ENCODE measurements around the gene KCNAB1. TPM values are rescaled to one million over a fixed set of nuclear protein-coding genes. Genes with fewer than 3 reads are reported as not detected.
"Not testable (repeated sequence)": the region's sequence is repeated elsewhere in the genome, so short reads cannot be mapped to it uniquely, and the experiment has no call there.

KCNAB1 gene
- total RNA-seq, 1 donor from 2014 or later, result 0.40 TPM

DNA sequence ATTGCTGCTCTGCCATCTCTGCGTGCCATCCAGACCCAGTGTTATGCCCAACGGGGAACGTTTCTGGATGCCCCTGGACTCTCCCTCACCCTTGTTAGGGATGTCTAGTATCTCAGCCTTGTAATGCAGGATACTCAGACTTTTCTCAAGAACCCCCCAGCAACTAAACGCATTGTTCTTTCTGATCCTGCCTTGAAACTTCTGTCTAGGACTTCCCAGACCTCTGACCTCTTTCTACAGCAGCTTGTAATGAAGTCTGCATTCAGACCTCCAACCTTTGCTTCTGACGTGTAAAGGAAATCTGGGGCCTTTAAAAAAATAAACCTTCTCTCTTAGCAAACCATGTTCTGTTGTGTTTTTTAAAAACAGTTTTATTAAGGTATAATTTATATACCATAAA, 139.5 kb downstream of the KCNAB1 start:
- no peak for DNase-seq (ENCODE audit: low read depth)

DNA sequence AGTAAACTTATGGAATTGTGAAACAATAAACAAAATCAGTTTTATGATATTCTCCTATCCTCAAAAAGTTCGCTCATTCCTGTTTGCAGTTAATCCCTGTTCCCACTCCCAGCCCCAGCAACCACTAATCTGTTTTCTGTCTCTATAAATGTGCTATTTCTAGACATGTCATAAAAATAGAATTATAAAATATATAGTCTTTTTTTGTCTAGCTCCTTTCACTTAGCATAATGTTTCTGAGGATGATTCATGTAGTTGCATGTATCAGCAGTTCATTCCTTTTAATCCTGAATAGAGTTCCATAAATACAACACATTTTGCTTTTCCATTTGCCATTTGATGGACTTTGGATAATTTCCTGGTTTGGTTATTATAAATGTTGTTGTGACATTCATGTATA, 140.0 kb downstream of the KCNAB1 start:
- no peak for DNase-seq (ENCODE audit: low read depth)

DNA sequence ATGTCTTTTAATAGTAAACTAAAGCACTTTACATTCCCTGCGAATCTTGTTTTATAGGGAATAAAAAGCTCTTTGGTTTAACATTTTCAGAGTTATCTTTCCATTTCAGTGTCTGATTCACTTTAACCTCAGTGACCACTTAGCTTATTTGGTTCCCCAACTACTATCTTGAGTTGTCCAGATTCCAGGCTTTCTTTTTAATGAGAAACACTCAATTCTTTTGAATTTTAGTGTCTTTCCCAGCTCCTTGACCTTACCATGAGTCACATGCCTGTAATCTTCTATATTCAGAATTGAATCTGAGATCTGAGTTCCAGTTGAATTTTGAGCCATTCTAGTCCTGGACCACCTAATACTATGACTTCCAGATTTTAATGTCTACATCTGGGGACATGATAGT, 144.4 kb downstream of the KCNAB1 start:
- DNase-seq (ENCODE audit: low read depth), result no peak

DNA sequence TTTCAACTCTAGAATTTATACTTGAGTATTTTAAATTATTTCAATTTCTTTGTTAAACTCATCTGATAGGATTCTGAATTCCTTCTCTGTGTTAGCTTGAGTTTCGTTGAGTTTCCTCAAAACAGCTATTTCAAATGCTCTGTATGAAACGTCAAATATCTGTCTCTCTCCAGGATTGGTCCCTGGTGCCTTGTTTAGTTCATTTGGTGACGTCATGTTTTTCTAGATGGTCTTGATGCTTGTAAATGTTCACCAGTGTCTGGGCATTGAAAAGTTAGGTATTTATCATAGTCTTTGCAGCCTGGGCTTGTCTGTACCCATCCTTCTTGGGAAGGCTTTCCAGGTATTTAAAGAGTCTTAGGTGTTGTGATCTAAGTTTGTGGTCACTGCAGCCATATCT, 151.1 kb downstream of the KCNAB1 start:
- no peak for DNase-seq (ENCODE audit: low read depth)

DNA sequence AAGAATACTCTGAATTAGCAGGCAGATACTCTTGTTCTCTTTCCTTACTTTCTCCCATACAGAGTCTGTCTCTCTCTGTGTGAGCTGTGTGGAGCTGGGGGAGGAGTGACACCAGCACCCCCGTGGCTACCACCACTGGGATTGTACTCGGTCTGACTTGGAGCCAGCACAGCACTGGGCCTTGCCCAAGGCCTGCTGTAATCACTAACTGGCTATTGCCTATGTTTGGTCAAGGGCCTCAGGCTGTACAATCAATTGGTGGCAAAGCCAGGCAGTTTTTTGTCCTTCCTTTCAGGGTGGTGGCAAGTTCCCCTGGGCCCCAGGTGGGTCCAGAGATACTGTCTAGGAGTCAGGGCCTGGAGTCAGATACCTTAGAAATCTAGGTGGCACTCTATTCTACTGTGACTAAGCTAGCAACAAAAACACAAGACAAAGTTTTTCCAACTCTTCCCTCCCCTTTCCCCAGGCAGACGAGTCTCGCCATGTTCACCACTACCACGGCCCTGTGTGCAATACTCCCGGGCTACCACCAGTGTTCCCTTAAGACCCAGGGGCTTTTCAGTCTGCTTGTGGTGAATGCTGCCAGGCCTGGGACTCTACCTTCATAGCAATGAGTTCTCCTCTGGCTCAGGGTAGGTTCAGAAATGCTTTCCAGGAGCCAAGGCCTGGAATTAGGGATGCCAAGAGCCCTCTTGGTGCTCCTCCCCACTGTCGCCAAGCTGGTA, 151.8 kb downstream of the KCNAB1 start:
- DNase-seq (ENCODE audit: low read depth), result no peak

DNA sequence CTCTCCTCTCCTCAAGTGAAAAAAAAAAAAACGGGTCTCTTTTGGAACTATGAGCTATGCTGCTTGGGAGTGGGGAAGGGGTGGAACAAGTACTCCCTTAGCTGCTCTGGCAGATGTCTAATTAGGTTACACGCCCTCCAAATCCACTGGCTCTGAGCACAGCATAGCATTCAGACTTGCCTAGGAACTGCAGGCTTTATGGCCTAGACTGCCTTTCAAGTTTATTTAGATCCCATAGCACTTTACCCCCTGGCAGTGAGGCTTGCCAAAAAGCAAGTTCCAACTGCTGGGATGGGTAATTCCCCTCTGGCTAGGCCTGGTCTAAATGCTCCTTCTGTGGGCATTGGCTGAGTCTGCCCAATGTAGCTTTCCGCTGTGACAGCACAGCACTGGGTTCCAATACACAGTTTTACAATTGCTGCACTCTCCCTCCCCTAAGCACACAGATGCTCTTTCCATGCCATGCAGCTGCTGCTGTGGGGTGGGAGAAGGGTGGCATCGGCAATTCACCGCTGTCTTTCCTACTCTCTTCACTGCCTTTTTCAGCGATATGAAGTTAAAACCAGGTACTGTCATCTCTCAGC, 152.8 kb downstream of the KCNAB1 start:
- DNase-seq (ENCODE audit: low read depth), result no peak

DNA sequence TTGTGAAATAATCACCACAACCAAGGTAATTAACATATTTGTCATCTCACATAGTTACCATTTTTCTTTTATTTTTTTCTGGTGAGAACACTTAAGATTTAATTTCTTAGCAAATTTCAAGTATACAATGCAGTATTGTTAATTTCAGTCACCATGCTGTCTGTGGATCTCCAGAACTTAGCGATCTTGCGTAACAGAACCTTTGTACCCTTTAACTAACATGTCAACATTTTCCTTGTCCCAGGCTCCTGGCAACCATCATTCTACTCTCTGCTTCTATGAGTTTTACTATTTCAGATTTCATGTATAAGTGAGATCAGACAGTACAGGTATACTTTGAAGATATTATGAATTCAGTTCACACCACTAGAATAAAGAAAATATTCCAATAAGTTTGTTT, 154.4 kb downstream of the KCNAB1 start:
- DNase-seq (ENCODE audit: low read depth), result no peak

DNA sequence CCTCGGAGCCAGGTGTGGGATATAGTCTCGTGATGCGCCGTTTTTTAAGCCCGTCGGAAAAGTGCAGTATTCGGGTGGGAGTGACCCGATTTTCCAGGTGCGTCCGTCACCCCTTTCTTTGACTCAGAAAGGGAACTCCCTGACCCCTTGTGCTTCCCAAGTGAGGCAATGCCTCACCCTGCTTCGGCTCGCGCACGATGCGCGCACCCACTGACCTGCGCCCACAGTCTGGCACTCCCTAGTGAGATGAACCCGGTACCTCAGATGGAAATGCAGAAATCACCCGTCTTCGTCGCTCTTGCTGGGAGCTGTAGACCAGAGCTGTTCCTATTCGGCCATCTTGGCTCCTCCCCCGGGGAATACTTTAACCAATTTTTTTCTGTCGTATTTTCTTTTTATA, 164.3 kb downstream of the KCNAB1 start:
- not testable (repeated sequence) for DNase-seq (ENCODE audit: low read depth)

DNA sequence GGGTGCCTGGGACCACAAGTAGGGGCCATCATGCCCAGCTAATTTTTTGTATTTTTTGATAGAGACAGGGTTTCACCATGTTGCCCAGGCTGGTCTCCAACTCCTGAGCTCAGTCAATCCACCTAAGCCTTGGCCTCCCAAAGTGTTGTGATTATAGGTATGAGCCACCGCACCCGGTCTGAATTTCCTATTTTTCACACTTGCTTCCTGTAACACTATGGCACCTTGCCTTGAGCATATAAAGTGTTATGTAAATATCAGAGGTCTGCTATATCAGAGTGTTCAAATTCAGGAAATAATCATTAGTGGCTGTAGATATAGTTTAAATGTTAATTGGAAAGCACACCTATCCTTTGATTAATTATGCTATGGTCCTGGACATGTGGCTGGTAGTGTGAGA, 165.2 kb downstream of the KCNAB1 start:
- no peak for DNase-seq (ENCODE audit: low read depth)

DNA sequence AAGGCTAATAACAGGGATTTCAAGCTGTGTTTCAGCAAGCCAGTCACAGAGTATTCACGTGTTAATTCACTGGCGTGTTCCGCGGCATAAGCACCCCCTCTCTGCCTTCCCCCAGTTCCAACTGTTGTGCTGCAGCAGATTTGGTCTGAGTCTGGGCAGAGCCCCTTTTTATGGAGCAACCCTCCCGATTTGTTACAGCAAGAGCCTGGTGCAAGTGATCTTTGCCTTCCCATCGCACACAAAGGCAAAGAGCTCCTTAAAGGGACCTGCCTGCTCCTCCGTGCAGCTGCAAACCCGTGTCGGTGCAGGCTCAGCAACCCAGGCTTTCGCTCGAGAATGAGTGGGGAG, 170.5 kb downstream of the KCNAB1 start:
- no peak for DNase-seq (ENCODE audit: low read depth)

DNA sequence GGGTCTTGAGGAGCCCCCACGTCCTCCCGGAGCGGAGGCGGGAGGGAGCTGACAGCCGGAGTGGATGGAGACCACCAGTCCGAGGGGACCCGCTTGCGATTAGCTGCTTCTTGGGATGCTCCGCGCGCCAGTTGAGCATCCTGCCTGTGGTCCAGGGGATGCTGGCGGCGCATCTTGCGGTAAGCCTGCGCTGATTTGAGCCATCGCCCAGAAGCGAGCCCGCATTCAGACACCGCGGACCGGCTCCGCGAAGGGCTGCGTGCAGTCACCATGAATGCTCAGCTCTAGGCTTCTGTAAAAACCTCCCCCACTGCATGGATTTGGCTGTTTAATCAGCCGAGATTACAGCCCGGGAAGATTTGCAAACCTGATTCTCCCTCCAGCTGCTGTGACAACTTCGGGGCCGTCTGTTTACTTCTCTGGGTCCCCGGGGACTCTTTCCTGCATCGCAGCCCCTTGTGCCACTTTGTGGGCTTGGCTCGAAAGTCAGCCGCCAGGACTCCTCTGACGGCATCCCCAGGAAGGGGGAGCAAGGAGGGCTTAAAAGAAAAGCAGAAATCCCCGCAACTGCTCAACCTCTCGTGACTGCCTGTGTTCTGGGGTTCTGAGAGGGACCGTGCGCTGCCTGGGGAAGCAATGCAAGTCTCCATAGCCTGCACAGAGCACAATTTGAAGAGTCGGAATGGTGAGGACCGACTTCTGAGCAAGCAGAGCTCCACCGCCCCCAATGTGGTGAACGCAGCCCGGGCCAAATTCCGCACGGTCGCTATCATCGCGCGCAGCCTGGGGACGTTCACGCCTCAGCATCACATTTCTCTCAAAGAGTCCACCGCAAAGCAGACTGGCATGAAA, 171.1 kb downstream of the KCNAB1 start:
- peak; percentile 6 for DNase-seq (ENCODE audit: low read depth)

DNA sequence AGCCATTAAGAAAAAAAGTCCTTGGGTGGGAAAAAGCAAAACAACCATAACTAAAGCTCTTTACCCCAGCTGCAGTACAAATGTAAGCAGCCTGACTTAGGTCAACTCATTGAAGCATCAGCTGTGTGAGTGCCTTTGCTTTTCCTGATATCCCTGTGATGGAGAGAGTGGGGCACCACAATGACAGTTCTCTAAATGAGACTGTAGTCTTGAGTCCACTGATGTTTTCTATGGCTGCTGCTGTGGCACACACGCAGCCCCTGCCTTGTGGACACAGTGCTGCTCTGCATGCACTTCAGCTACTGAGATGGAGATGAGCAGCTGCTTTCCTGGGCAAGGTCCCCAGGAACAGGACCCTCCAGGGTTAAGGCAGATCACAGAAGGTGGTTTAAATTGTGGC, 173.2 kb downstream of the KCNAB1 start:
- DNase-seq (ENCODE audit: low read depth), result no peak

DNA sequence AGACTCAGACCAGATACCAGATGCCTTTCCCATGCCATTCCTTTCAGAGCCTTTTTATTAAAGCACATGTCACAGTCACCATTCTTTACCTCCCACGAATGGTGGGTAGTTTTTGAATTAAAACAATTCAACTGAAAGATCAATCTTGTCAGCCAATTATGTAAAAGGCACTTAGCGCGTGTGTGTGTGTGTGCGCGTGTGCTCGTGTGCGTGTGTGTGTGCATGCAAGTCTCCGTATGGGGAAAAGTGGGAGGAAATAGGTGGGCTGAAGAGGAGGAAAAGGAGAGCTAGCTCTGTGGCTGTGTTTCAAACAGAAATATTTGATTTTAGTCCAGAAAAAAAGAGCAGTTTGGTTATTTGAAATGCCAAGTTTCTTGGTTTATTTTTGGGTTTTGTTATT, 177.2 kb downstream of the KCNAB1 start:
- DNase-seq (ENCODE audit: low read depth), result no peak

DNA sequence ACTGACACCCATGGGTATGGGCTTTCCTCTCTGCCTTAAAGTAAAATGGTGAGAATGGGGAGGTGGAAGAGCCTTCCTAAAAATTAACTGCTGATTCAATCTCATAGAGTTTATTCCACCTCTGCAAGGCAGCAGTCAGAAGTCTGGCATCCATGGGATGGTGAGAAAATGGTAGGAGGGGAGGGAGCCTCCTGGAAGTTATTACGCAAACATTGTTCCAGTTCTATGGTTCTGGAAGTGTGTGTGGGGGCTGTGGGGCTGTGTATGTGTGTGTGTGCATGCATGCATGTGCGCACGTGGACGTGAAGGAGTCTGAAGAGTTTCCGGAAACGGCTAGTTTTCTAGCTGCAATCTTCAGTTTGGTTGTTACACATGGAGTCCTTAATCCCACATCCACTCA, 177.6 kb downstream of the KCNAB1 start:
- no peak for DNase-seq (ENCODE audit: low read depth)

DNA sequence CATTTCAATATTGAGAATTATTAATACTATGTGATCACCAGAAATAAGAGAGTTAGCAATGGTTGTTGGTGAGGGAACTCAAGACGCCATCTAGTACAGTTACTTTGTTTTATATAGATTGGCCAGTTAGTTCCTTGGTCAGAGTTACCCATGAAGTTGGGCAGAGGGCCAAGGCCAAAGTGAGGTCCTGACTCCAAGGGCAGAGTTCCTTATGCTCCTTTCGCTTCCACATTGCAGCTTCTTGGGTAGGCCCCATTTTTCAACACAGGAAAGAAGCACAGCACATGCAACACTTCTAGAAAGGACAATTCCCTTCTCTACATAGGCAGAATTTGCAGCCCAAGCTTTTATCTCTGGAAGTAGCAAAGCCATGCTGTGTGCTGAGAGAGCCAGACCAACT, 178.6 kb downstream of the KCNAB1 start:
- DNase-seq (ENCODE audit: low read depth), result no peak

DNA sequence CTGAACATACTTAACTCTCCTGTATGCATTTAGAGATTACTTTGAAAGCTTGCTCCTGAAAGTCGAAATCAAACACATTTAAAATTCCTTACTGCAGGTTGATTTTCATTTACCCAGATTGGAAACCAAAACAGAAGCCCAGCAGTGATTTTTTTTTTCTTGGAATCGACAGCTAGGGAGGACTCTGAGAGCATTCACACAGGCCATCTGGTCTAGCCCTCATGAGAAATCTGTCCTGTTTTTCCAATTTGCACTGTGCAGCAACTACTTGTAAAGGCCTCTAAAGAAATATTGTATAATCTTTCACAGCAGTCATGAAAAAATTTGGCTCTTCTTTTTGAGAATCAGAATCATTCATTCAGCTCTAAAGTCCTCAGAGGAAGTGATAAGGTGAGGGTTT, 179.2 kb downstream of the KCNAB1 start:
- DNase-seq (ENCODE audit: low read depth), result no peak

DNA sequence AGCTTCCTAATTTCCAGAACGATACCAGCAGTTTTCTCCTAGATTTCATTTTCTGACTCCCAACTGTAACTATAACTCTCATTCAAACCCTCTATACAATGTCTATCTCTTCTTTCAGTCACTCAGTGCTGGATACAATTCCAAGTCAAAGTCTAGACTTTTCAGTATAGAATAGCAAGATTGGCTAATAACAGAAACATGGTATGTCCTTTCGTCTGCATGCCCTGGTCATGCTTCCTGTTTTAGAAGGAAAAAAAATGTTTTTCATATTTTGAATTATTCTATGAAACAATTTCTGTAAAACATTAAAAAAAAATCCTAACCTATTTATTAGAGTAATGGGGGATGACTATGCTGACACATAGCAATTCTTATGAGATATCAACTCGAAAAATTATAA, 180.0 kb downstream of the KCNAB1 start:
- DNase-seq (ENCODE audit: low read depth), result no peak

DNA sequence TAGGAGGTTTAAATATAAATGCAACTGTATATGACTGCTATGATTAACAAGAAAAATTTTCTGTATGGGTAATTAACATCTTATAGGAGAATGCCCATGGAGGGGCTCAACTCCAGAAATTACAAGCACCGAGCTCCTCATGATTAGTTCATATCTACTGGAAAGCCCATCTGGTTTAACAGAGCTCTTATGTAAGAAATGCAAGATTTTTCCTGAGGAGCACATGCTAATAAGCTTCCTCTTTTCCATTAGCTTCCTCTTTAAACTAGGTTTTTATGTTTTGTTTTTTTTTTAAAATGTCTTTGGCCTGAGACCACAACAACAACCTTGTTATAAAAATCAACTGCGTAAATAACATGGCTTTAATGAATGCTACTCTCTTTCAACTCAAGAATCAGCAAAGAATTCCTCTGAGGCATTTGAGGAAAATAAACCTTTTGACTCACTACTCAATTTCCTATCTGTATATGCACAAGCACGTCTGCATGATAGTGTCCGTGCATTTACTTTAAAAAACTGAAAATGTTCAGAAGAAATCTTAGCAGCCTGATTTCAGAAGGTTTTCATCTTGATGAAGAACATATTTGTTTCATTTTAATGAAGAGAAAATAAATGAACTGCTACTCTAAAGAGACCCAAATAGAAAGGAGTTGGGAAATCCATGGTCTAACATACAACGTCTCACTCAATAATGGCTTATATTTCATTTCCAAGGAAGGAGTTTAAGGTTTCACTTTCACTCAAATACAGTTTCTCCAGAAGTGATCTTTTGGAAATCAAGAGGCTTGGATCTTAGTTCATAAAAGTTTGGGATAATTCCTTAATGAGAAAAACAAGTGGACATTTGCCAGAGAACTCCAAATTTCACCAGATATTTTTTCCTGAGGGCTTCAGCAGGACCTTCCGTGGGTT, 180.8 kb downstream of the KCNAB1 start:
- no peak for DNase-seq (ENCODE audit: low read depth)

DNA sequence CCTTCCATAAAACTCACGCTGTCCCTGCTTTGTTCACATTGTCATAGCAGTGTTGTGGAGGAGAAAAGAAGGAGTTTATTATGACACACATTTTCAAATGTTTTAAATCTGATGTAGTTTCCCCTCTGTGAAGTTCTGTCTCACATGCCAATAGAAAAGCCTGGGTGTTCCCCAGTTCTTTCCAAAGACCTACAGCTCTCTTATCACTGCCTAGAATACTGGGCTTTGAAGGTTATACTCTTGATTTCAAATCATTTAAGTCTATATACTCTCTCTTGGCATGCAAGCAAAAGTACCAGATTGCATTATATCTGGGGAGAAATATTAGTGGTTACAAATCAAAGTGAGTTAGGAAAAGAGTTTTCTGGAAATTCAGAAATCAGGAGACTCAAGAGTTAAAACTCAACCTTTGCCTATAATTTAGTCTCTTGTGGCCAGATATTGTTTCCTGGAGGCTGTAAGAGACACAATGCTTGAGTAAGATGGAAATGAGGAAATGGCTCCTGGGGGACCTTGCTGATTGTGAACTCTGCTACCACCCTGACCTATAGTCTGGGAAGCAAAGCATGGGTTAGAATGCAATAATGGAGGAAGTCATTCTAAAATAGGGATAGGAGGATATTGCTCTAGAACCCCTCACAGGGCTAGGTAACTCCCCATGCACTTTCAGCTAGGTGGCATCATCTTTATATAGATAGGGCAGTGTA, 182.8 kb downstream of the KCNAB1 start:
- DNase-seq (ENCODE audit: low read depth), result no peak

DNA sequence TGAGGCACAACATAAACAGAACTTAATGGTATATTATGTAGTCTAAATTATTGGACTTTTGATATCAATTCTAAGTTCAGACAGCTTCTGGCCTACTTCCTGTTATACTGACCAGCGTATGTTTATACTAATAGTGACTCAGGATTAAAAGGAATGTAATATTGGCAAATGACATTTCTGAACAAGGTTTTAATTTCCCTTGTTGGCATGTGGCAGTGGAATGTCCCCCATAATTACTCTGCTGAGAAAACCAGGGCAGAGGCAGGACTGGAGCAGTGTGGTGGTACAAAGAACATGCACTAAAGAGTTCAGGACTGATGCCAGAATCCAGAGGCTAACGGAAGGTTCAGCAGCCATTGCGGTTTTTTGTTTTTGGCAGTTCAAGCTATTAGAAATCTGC, 184.0 kb downstream of the KCNAB1 start:
- DNase-seq (ENCODE audit: low read depth), result no peak

DNA sequence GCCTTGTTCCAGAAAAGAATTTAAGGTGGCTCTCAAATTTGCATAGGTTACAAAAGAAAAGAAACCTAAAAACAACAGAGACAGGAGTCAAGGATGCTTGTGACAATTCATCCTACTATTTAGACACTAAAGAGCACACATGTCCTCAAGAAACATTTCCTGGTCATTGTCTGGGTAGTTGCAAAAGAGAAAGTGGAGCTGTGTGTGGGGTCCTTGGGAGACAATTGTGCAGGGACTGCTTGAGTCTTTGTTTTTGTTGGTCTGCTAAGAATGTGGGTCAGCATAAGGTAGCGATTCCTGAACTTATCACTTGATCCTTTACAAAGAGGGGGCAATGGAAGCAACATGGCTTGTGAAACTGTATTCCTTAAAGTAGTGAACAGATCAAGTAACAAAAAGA, 185.3 kb downstream of the KCNAB1 start:
- no peak for DNase-seq (ENCODE audit: low read depth)

Measured in myocyte (in vitro differentiated cells).